ENCODE measurements around the gene FCHO1.

Gene FCHO1

GRCh38 chr19:17807731-17808316, 56.5 kb downstream of the FCHO1 start:
- TF ChIP-seq CTCF (conservative IDR thresholded peaks at IDR 0.05; ENCODE audit: low read depth): no peak
- POLR2A ChIA-PET (ENCODE audit: low non-redundant PET): no interaction called here
- CTCF ChIA-PET: no interaction called here
- no peak for DNase-seq (ENCODE audit: low spot score)
- H3K27ac ChIP-seq: no peak overlapping the region

GRCh38 chr19:17811103-17811502, 59.8 kb downstream of the FCHO1 start:
- TF ChIP-seq CTCF (conservative IDR thresholded peaks at IDR 0.05; ENCODE audit: low read depth): no peak
- ChIA-PET CTCF (no interaction called here), POLR2A (ENCODE audit: low non-redundant PET) (no interaction called here)
- DNase-seq (ENCODE audit: low spot score): no peak
- no peak overlapping the region for H3K27ac ChIP-seq

- no peak overlapping the region for H3K27ac ChIP-seq
- ChIA-PET POLR2A (ENCODE audit: low non-redundant PET) (interaction anchor here (0.7 kb wide), 1 partner anchor 14 kb away, joined by 3 read pairs; no protein-coding TSS in a partner anchor), CTCF (no interaction called here)
- no peak for TF ChIP-seq CTCF (conservative IDR thresholded peaks at IDR 0.05; ENCODE audit: low read depth)
- no peak for DNase-seq (ENCODE audit: low spot score)
Observed at GRCh38 chr19:17811681-17812080, 60.4 kb downstream of the FCHO1 start.

- no peak for TF ChIP-seq CTCF (conservative IDR thresholded peaks at IDR 0.05; ENCODE audit: low read depth)
- no peak for DNase-seq (ENCODE audit: low spot score)
- POLR2A ChIA-PET (ENCODE audit: low non-redundant PET): interaction anchor here (0.7 kb wide), 1 partner anchor 15 kb away, joined by 3 read pairs; no protein-coding TSS in a partner anchor
- H3K27ac ChIP-seq: no peak overlapping the region
- CTCF ChIA-PET: no interaction called here
Observed at GRCh38 chr19:17812099-17812498, 60.8 kb downstream of the FCHO1 start.

- no peak for DNase-seq (ENCODE audit: low spot score)
- ChIA-PET POLR2A (ENCODE audit: low non-redundant PET) (interaction anchor here (0.7 kb wide), 1 partner anchor 318 kb away, joined by 12 read pairs; no protein-coding TSS in a partner anchor), CTCF (interaction anchor here (0.7 kb wide), 2 partner anchors 53 to 322 kb away, joined by 3 to 5 read pairs; no protein-coding TSS in a partner anchor)
- TF ChIP-seq CTCF (conservative IDR thresholded peaks at IDR 0.05; ENCODE audit: low read depth): no peak
- H3K27ac ChIP-seq: no peak overlapping the region
Observed at GRCh38 chr19:17817668-17818363, 66.5 kb downstream of the FCHO1 start.

- ChIA-PET CTCF (no interaction called here), POLR2A (ENCODE audit: low non-redundant PET) (no interaction called here)
- no peak within 1 kb of the TSS for H3K27ac ChIP-seq
- no peak for TF ChIP-seq CTCF (conservative IDR thresholded peaks at IDR 0.05; ENCODE audit: low read depth)
- no peak for DNase-seq (ENCODE audit: low spot score)
Observed at GRCh38 chr19:17821190-17821589, 69.9 kb downstream of the FCHO1 start, which contains the start of gene INSL3. Gene INSL3, minus strand, starts transcription at chr19:17821519. Its CDS starts 13 bp downstream, at chr19:17821506.
